NCI-H1436 treated with DMSO at 0.1 percent for 48 hours (cell line): ENCODE measurements around the gene DDX27.

ENCODE experiments used
- DNase-seq: peaks from one replicate; lab custom pipeline; 2025; lab: John Stamatoyannopoulos, UW

Gene DDX27

GRCh38 chr20:49247792-49248191 is 28.6 kb downstream of the DDX27 start:
- DNase-seq = no peak

GRCh38 chr20:49248301-49248700 is 29.1 kb downstream of the DDX27 start:
- no peak for DNase-seq

GRCh38 chr20:49248879-49249665 is 29.9 kb downstream of the DDX27 start:
- no peak for DNase-seq

DNA sequence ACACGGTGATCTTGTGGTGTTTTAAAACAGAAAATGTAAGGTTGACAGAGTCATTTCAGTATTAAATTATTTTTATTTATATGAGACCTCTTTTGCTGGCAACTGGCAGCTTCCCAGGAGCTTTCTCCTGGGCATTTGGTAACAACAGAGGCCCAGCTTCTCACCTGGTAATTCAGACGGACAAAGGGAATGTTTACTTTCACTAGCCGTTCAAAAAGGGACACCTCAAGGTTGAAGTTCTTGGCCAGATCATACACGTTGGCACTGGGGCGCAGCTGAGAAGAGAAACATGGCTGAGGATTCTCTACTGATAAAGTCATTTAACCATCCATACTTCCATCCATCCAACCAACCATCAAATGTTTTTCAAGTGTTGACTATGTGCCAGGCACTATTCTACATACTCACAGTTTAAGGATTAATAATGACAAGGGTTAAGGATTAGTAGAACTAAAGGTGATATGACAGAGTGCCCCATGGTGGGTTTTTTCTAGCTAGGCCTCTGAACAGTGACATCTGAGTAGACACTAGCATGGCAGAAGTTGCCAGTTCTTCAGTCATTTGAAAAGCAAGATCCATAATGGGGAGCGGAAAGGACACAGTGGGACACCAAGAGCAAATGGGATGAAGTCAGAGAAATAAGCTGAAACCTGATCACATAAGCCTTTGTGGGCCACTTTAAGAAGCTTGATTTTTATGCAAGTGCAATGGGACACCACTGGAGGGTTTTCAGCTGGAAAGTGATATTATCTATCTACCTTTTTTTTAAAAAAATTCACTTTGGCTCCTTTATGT is 33.5 kb downstream of the DDX27 start:
- DNase-seq = no peak

DNA sequence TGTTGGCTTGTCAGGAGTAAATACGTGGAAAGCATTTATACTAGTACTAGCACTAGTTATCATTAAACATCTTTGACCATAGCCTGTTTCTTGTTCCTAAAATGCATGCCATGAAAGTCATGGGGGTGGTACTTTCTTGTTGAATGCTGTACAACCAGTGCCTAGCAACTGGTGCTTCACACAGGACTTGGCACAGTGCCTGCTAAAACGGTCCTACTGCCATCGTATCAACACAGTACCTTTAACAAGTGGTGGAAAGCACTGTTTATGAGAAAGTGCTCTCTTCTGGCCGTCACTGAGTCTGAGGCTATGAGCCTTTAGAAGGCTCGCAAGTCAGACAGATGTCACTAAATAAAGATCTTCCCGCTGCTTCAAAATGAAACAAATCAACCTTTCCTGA is 37.0 kb downstream of the DDX27 start:
- no peak for DNase-seq

- no peak for DNase-seq
These were observed 40.1 kb downstream of the DDX27 start for GRCh38 chr20:49259284-49259683.

DNA sequence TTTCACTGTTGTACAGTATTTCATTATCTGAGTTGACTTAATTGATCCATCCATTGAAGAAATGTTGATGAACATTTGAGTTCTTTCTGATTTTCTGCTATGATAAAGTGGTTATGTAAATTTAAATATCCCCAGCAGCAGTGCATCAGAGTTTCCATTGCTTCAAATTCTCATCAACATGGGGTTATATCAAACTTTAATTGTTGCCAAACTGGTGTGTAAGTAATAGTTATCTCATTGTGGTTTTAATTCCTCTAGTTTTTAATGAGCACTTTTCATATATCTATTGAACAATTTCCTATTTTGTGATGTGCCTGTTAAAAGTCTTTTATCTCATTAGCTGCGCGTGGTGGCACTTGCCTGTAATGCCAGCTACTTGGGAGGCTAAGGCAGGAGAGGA is 40.6 kb downstream of the DDX27 start:
- no peak for DNase-seq

- DNase-seq = no peak
These were observed 41.0 kb downstream of the DDX27 start for GRCh38 chr20:49260218-49260617.

- no peak for DNase-seq
These were observed 42.0 kb downstream of the DDX27 start for GRCh38 chr20:49261173-49261572.

DNA sequence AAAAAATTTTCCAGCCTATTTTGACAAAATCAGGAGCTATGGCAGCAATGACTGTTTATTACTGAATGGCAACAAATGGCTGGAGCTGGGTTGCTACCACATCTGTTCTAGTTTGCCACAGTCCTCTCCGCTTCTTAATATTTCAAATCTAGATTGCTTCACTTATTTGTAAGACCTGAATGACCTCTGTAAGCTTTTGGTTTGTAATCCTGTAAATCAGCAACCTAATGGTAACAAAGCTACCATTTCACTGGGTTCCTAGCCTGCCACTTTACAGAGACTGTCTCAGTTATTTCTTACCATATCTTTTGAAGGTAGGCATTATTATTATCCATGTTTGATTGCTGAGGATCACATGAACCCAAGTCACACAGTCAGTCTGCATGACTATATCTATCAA is 43.2 kb downstream of the DDX27 start:
- no peak for DNase-seq

DNA sequence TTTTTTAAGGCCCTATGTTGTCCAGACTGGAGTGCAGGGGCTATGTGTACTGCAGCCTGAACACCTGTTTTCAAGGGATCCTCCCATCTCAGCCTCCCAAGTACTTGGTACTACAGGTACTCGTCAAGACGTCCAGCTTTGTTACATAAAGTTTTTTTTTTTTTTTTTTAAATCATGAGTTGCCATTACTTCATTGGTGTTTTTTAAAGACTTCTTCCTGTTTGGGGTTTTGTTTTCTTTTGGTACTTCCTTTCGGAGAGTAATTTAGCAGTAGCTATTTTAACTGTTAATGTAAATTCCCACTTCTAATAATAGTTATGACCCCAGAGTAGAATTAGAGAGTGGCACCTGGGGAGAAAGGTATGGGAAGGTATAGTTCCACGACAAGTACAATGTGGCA is 48.1 kb downstream of the DDX27 start:
- DNase-seq = no peak

DNA sequence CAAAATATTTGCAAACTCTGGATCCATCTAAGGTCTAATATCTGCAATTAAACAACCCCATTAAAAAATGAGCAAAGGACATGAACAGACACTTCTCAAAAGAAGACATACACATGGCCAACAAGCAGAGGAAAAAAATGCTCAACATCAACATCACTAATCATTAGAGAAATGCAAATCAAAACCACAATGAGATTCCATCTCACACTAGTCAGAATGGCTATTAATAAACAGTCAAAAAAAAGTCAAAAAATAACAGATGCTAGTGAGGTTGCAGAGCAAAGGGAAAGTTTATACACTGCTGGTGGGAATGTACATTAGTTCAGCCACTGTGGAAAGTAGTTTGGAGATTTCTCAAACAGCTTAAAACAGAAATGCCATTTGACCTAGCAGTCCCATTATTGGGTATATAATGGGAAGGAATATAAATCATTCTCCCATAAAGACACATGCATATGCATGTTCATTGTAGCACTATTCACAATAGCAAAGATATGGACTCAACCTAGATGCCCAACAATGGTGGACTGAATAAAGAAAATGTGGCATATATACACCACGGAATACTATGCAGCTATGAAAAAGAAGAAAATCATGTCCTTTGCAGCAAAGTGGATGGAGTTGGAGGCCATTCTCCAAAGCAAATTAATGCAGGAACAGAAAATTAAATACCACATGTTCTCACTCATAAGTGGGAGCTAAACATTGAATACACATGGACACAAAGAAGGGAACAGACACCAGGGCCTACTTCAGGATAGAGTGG is 49.6 kb downstream of the DDX27 start:
- DNase-seq = no peak

GRCh38 chr20:49270177-49270576 is 51.0 kb downstream of the DDX27 start:
- DNase-seq = no peak

DNA sequence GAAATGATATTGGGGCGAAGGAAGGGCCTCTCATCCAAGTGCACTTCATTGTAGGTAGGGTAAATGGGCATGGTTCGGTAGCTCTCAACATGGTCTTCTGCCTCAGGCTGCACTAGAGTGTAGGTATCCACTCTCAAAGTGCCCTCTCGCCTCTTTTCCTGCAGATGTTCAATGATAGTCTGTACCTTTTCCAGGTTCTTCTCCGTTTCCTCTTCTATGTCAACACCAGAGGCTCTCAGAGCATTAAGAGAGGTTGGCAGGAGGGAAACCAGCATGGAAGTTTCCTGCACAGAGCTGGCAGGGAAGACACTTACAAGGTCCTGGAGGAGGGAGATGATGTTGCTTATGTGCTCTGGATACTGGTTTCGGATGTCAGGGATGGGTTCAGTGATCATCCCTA is 51.5 kb downstream of the DDX27 start:
- no peak for DNase-seq

GRCh38 chr20:49272654-49273053 is 53.4 kb downstream of the DDX27 start:
- DNase-seq = no peak

- DNase-seq = no peak
These were observed 54.6 kb downstream of the DDX27 start for GRCh38 chr20:49273696-49274277.

DNA sequence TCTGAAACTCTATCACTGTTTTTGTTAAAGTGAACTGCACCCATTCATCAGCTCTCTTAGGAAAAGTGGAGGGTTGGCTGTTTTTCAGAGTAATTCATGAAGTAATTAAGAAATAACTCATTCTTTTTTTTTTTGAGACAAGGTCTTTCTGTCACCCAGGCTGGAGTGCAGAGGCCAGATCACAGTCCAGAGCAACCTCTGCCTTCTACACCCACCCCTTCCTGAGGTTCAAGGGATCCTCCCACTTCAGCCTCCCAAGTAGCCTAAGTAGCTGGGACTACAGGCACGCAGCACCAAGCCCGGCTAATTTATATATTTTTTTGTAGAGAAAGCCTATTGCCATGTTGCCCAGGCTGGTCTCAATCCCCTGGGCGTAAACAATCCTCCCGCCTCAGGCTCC is 56.0 kb downstream of the DDX27 start:
- DNase-seq = no peak

DNA sequence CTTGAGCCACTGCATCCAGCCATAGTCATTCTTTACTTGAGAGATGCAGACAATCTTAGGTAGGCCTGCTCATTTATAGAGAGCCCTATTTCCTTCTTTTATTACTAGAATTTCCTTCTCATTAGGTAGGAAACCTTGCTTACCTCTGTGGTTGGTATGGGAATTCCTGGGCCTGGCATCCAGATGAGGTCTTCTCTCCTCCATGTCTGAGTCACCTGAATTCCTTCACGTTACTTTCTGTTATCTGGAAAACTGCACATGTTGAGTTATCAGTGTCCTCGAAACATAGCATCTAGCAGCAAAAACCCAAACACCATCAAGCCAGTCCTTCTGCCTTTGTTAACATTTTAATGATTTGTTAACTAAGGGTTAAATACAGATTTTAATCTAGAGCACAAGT is 56.4 kb downstream of the DDX27 start:
- DNase-seq = no peak

DNA sequence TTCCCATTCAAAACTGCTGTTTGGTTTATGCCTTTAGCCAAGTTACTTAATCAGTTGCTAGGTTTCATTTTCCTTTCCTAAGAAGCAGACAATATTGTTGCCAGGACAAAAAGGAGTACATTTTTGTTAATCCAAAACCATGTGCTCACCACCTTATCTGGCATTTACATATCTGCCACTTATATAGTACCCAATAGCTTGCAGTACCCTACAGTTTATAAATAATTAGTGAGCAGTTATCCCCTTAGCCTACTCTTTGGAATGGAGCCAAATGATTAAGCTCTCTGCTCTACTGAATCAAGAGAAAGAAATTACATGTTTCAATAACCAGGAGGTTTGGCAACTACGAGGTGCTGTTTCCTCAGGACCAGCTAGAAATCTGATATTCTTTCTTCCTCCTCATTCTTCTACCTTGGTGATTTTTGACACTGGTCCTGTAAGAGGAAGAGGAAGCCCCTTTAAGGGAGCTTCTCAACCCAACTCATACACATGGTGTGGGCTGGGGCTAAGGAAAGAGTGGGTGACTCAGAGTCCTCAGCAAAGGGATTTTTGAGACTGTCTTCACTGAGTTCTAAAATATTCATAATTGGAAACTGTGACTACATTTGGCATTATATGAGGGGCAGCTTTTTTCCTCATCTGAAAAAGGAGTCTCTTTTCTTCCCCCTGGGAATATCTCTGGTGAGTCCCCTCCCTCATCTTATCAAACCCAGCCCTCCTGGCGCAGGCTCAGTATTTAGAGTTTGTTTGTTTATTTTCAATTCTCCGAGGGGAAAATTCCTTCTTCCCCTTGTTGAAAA is 57.1 kb downstream of the DDX27 start:
- peak; percentile 81 for DNase-seq

GRCh38 chr20:49276961-49277785 is 58.0 kb downstream of the DDX27 start:
- DNase-seq = no peak

GRCh38 chr20:49277786-49278035 is 58.5 kb downstream of the DDX27 start:
- DNase-seq = no peak
